Stomach smooth muscle (tissue), 2 donors: ENCODE measurements around the gene SRCIN1.
"Not testable (repeated sequence)": the region's sequence is repeated elsewhere in the genome, so short reads cannot be mapped to it uniquely, and the experiment has no call there.

Experiments
- H3K27ac ChIP-seq: one replicate; pipeline ENCODE4 v1.7.0; 2013; ENCODE audit warnings: mild to moderate bottlenecking, low read length, inconsistent platforms
- H3K27me3 ChIP-seq, 2 donors: one replicate each; pipeline ENCODE4 v1.7.0; 2013; ENCODE audit warnings: low read length in 2 of 2; ENCODE audit not compliant: insufficient read depth in 2 of 2, control insufficient read depth in 1 of 2
- H3K36me3 ChIP-seq, 2 donors: one replicate each; pipeline ENCODE4 v1.7.0; 2013; ENCODE audit warnings: low read length in 2 of 2; ENCODE audit not compliant: control insufficient read depth in 2 of 2, insufficient read depth in 2 of 2
- H3K4me1 ChIP-seq: one replicate; pipeline ENCODE4 v1.7.0; 2013; ENCODE audit warnings: low read length; ENCODE audit not compliant: control insufficient read depth, insufficient read depth
- H3K4me3 ChIP-seq, 2 donors: one replicate each; pipeline ENCODE4 v1.7.0; 2013; ENCODE audit warnings: low read length in 2 of 2
- H3K9ac ChIP-seq, 2 donors: one replicate each; pipeline ENCODE4 v1.7.0; 2013; ENCODE audit warnings: low read length in 2 of 2, mild to moderate bottlenecking in 1 of 2
- H3K9me3 ChIP-seq, 2 donors: one replicate each; pipeline ENCODE4 v1.7.0; 2013; ENCODE audit warnings: low read length in 2 of 2; ENCODE audit not compliant: control insufficient read depth in 2 of 2
- donor health status: healthy.
- donor health status: Pancreatic carcinoma.

SRCIN1 gene

DNA sequence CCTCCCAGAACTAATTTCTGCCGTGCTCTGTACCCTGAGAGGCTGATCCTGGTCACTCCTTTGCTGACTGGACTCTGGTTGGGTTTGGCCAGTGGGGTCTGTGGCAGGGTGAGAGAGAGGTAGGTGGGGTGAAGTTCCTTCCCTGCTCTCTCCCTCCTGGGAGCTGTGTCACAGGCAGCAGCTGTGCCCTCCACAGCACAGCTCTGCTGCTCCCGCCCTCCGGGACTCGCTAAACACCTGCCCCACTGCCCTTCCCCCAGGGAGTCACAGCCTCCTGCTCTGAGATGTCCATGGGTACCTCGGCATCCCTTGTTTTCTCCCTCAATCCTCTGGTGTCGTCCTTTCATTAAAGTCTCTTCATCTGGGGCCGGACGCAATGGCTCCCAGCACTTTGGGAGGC lies 66.4 kb downstream of the SRCIN1 start:
- no peaks in the 10 kb centered on the region for H3K36me3 ChIP-seq
- no peak overlapping the region for H3K9ac ChIP-seq
- peaks cover 0 to 10% of the 10 kb centered on the region in 2 donors for H3K27me3 ChIP-seq
- no peaks in the 10 kb centered on the region for H3K4me1 ChIP-seq
- H3K4me3 ChIP-seq: no peak overlapping the region
- no peak overlapping the region for H3K27ac ChIP-seq
- no peaks in the 10 kb centered on the region for H3K9me3 ChIP-seq

GRCh38 chr17:38538906-38539305 lies 66.8 kb downstream of the SRCIN1 start:
- Histone ChIP-seq H3K27ac (no peak overlapping the region), H3K27me3 (peaks cover 0 to 10% of the 10 kb centered on the region in 2 donors), H3K4me1 (no peaks in the 10 kb centered on the region), H3K4me3 (no peak overlapping the region), H3K9me3 (no peaks in the 10 kb centered on the region), H3K9ac (no peak overlapping the region), H3K36me3 (no peaks in the 10 kb centered on the region)

DNA sequence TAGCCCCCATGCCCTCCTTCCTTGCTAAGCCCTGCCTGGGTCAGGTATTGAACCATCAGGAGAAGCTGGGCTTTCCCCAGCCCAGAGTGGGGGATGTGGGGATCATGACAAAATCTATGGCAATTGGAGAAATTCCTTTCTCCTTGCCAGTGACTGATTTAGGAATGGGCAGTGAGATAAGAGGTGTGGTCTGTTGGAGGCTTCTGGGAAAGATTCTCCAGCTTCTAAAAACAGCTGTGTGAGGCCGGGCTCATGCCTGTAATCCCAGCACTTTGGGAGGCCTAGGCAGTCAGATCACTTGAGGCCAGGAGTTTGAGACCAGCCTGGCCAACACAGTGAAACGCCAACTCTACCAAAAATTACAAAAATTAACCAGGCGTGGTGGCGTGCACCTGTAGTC lies 69.1 kb downstream of the SRCIN1 start:
- Histone ChIP-seq H3K4me3 (no peak overlapping the region), H3K9ac (no peak overlapping the region), H3K9me3 (no peaks in the 10 kb centered on the region), H3K27ac (no peak overlapping the region), H3K36me3 (no peaks in the 10 kb centered on the region), H3K4me1 (no peaks in the 10 kb centered on the region), H3K27me3 (peaks cover 2 to 15% of the 10 kb centered on the region in 2 donors)

DNA sequence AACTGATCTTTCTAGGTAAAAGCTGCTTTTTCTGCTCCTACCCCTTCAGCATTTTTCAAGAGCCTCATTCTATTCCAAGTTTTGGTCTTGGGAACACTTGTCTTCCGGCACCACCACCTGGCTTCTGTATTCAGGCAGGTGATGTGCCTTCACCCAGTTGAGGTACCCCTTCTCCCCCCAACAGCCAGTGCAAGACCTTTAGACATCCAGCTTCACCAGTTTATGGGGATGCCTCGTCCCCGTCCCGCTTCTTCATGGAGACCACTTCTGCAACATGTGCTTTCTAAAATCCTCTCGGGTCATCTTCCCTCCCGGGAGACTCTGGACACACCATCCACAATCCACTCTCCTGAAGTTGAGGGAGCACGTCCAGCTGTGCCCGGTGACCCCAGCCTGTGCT lies 69.9 kb downstream of the SRCIN1 start:
- Histone ChIP-seq H3K27me3 (peaks cover 2 to 15% of the 10 kb centered on the region in 2 donors), H3K9me3 (no peaks in the 10 kb centered on the region), H3K9ac (no peak overlapping the region), H3K4me1 (no peaks in the 10 kb centered on the region), H3K4me3 (no peak overlapping the region), H3K27ac (no peak overlapping the region), H3K36me3 (no peaks in the 10 kb centered on the region)

GRCh38 chr17:38534498-38534885 lies 71.3 kb downstream of the SRCIN1 start:
- H3K27ac ChIP-seq: no peak overlapping the region
- no peak overlapping the region for H3K9ac ChIP-seq
- H3K9me3 ChIP-seq: no peaks in the 10 kb centered on the region
- H3K36me3 ChIP-seq: no peaks in the 10 kb centered on the region
- no peak overlapping the region for H3K4me3 ChIP-seq
- peaks cover 2 to 15% of the 10 kb centered on the region in 2 donors for H3K27me3 ChIP-seq
- H3K4me1 ChIP-seq: no peaks in the 10 kb centered on the region

GRCh38 chr17:38533866-38534497 lies 71.8 kb downstream of the SRCIN1 start:
- H3K4me3 ChIP-seq: no peak overlapping the region
- H3K27me3 ChIP-seq: peaks cover 2 to 15% of the 10 kb centered on the region in 2 donors
- H3K9me3 ChIP-seq: no peaks in the 10 kb centered on the region
- no peaks in the 10 kb centered on the region for H3K36me3 ChIP-seq
- no peaks in the 10 kb centered on the region for H3K4me1 ChIP-seq
- H3K9ac ChIP-seq: no peak overlapping the region
- H3K27ac ChIP-seq: no peak overlapping the region

- no peak overlapping the region for H3K27ac ChIP-seq
- no peaks in the 10 kb centered on the region for H3K9me3 ChIP-seq
- no peaks in the 10 kb centered on the region for H3K36me3 ChIP-seq
- H3K4me1 ChIP-seq: no peaks in the 10 kb centered on the region
- H3K4me3 ChIP-seq: no peak overlapping the region
- peaks cover 2 to 11% of the 10 kb centered on the region in 2 donors for H3K27me3 ChIP-seq
- H3K9ac ChIP-seq: no peak overlapping the region
Measured at GRCh38 chr17:38533241-38533640, 72.5 kb downstream of the SRCIN1 start.

- peaks cover 2 to 11% of the 10 kb centered on the region in 2 donors for H3K27me3 ChIP-seq
- H3K9ac ChIP-seq: no peak overlapping the region
- H3K27ac ChIP-seq: no peak overlapping the region
- H3K9me3 ChIP-seq: no peaks in the 10 kb centered on the region
- H3K4me1 ChIP-seq: no peaks in the 10 kb centered on the region
- no peaks in the 10 kb centered on the region for H3K36me3 ChIP-seq
- H3K4me3 ChIP-seq: no peak overlapping the region
Measured at GRCh38 chr17:38532451-38532850, 73.3 kb downstream of the SRCIN1 start.

GRCh38 chr17:38531761-38532160 lies 74.0 kb downstream of the SRCIN1 start:
- not testable (repeated sequence) for H3K9me3 ChIP-seq, H3K36me3 ChIP-seq, H3K4me1 ChIP-seq, H3K9ac ChIP-seq, H3K4me3 ChIP-seq, H3K27ac ChIP-seq
- peaks cover 2 to 11% of the 10 kb centered on the region in 2 donors for H3K27me3 ChIP-seq

DNA sequence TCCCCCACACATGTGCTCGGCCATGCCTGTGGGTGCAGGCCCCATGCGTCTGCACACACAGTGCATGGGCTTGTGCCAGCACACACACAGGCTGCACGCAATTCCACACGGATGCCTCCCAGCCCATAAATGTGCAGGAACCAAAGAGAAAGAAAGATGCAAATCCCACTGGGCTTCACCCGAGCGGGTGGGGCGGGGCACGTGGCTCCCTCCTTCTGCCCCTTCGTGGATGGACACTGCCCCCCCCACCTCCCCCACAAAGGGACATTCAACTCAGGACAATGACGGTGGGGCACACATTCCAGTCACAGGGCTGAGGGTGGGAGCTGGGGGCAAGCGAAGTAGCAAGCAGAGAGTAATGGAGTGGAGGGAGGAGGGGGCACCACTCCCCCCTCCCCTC lies 74.9 kb downstream of the SRCIN1 start:
- H3K36me3 ChIP-seq, H3K27ac ChIP-seq, H3K4me3 ChIP-seq, H3K9ac ChIP-seq, H3K4me1 ChIP-seq, H3K9me3 ChIP-seq: not testable (repeated sequence)
- H3K27me3 ChIP-seq: peaks cover 2 to 10% of the 10 kb centered on the region in 2 donors

DNA sequence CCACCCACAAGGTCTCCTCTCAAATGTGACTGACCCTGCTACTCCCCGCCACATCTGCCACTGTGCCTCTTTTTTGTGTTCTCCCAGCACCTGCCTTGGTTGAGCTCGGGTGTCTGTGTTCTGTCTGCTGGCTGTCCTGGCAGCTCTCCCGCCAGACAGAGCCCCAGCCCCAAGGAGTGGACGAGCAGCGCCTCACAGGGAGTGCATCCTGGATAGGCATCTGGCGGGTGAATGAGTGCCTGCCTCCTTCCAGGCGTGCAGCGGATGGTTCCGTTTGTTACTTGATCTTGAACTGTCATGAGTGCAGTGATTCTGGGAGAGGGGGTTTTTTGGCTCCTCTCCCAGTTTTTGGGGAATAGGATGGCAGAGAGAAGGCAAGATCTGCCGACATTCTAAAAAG lies 77.6 kb downstream of the SRCIN1 start:
- not testable (repeated sequence) for H3K4me1 ChIP-seq, H3K9me3 ChIP-seq, H3K4me3 ChIP-seq, H3K9ac ChIP-seq, H3K36me3 ChIP-seq, H3K27me3 ChIP-seq, H3K27ac ChIP-seq
